GM19452 (cell line): Measurements from ENCODE around the gene GRAMD1C.
A peak's percentile ranks its signal among the peaks of the same experiment; 100 is the strongest.
"Not testable (repeated sequence)": the region's sequence is repeated elsewhere in the genome, so short reads cannot be mapped to it uniquely, and the experiment has no call there.

Experiments used
- ATAC-seq: cut with Tn5 transposase; IDR thresholded peaks from one replicate; pipeline ENCODE4 v1.9.1; 2021; ENCODE audit not compliant: unreplicated experiment

GRAMD1C gene

GRCh38 chr3:113850391-113850790 is 11.8 kb downstream of the GRAMD1C start:
- not testable (repeated sequence) for ATAC-seq

GRCh38 chr3:113852506-113852905 is 13.9 kb downstream of the GRAMD1C start:
- ATAC-seq = no peak

- ATAC-seq = no peak
These were observed 28.9 kb downstream of the GRAMD1C start for GRCh38 chr3:113867506-113867905.

- ATAC-seq = no peak
These were observed 34.7 kb downstream of the GRAMD1C start for GRCh38 chr3:113873293-113873692.

- no peak for ATAC-seq
These were observed 35.4 kb downstream of the GRAMD1C start for GRCh38 chr3:113873814-113874526.

- ATAC-seq = no peak
These were observed 39.8 kb downstream of the GRAMD1C start for GRCh38 chr3:113878403-113878802.

GRCh38 chr3:113885050-113885449 is 46.5 kb downstream of the GRAMD1C start:
- no peak for ATAC-seq

- no peak for ATAC-seq
These were observed 51.8 kb downstream of the GRAMD1C start for GRCh38 chr3:113890256-113890900.

- no peak for ATAC-seq
These were observed 56.3 kb downstream of the GRAMD1C start for GRCh38 chr3:113894927-113895326.

GRCh38 chr3:113895964-113896363 is 57.4 kb downstream of the GRAMD1C start:
- no peak for ATAC-seq

- no peak for ATAC-seq
These were observed 58.3 kb downstream of the GRAMD1C start for GRCh38 chr3:113896930-113897329.

- no peak for ATAC-seq
These were observed 58.8 kb downstream of the GRAMD1C start for GRCh38 chr3:113897373-113897777.

GRCh38 chr3:113898892-113899291 is 60.3 kb downstream of the GRAMD1C start:
- no peak for ATAC-seq

- ATAC-seq = no peak
These were observed 68.1 kb downstream of the GRAMD1C start for GRCh38 chr3:113906568-113907140.

GRCh38 chr3:113908133-113908532 is 69.5 kb downstream of the GRAMD1C start:
- ATAC-seq = no peak

- no peak for ATAC-seq
These were observed 72.4 kb downstream of the GRAMD1C start for GRCh38 chr3:113910966-113911365.

- ATAC-seq = peak; percentile 93
These were observed 74.1 kb downstream of the GRAMD1C start for GRCh38 chr3:113912552-113913236.

- ATAC-seq = no peak
These were observed 76.1 kb downstream of the GRAMD1C start for GRCh38 chr3:113914646-113915045.

- no peak for ATAC-seq
These were observed 89.0 kb downstream of the GRAMD1C start for GRCh38 chr3:113927556-113927955.

- ATAC-seq = no peak
These were observed 108.2 kb downstream of the GRAMD1C start for GRCh38 chr3:113946831-113947230.

- ATAC-seq = peak; percentile 81
These were observed 108.9 kb downstream of the GRAMD1C start, which contains the start of gene ZDHHC23 for GRCh38 chr3:113947372-113948014. Gene ZDHHC23, plus strand, starts transcription at chr3:113948013. Its CDS starts 790 bp downstream, at chr3:113948803.
